Bone marrow (tissue), 2 donors: ENCODE data around the gene PARD3.

Experiments used
- DNase-seq, 2 donors: peaks; one replicate each; lab custom pipeline; 2025; lab: John Stamatoyannopoulos, UW

The PARD3 gene

GRCh38 chr10:34580214-34580613 lies 234.9 kb downstream of the PARD3 start:
- DNase-seq, result no peak

GRCh38 chr10:34578468-34578867 lies 236.6 kb downstream of the PARD3 start:
- no peak for DNase-seq

GRCh38 chr10:34576797-34577196 lies 238.3 kb downstream of the PARD3 start:
- DNase-seq, result no peak

- no peak for DNase-seq
Measured at GRCh38 chr10:34575882-34576281, 239.2 kb downstream of the PARD3 start.

GRCh38 chr10:34574353-34574934 lies 240.7 kb downstream of the PARD3 start:
- no peak for DNase-seq

- no peak for DNase-seq
Measured at GRCh38 chr10:34570887-34571286, 244.2 kb downstream of the PARD3 start.

- DNase-seq, result no peak
Measured at GRCh38 chr10:34567659-34568253, 247.3 kb downstream of the PARD3 start.

GRCh38 chr10:34565934-34566333 lies 249.2 kb downstream of the PARD3 start:
- DNase-seq, result no peak

GRCh38 chr10:34558093-34558583 lies 257.0 kb downstream of the PARD3 start:
- no peak for DNase-seq

- DNase-seq, result no peak
Measured at GRCh38 chr10:34557173-34557572, 257.9 kb downstream of the PARD3 start.

- DNase-seq, result no peak
Measured at GRCh38 chr10:34555653-34556052, 259.4 kb downstream of the PARD3 start.

GRCh38 chr10:34553747-34554146 lies 261.3 kb downstream of the PARD3 start:
- DNase-seq, result no peak

- DNase-seq, result no peak
Measured at GRCh38 chr10:34551295-34551694, 263.8 kb downstream of the PARD3 start.

- DNase-seq, result no peak
Measured at GRCh38 chr10:34549953-34550352, 265.1 kb downstream of the PARD3 start.

GRCh38 chr10:34549001-34549400 lies 266.1 kb downstream of the PARD3 start:
- DNase-seq, result no peak

GRCh38 chr10:34548466-34548865 lies 266.6 kb downstream of the PARD3 start:
- no peak for DNase-seq

GRCh38 chr10:34547695-34548094 lies 267.4 kb downstream of the PARD3 start:
- no peak for DNase-seq

GRCh38 chr10:34547291-34547690 lies 267.8 kb downstream of the PARD3 start:
- no peak for DNase-seq

- no peak for DNase-seq
Measured at GRCh38 chr10:34544400-34544799, 270.7 kb downstream of the PARD3 start.

GRCh38 chr10:34543716-34544115 lies 271.4 kb downstream of the PARD3 start:
- no peak for DNase-seq

GRCh38 chr10:34540492-34540891 lies 274.6 kb downstream of the PARD3 start:
- no peak for DNase-seq

GRCh38 chr10:34539533-34540315 lies 275.4 kb downstream of the PARD3 start:
- no peak for DNase-seq

GRCh38 chr10:34538281-34538829 lies 276.7 kb downstream of the PARD3 start:
- no peak for DNase-seq
